Measurements from ENCODE around the gene PATJ. TPM values are rescaled to one million over a fixed set of nuclear protein-coding genes. Genes with fewer than 3 reads are reported as not detected.

PATJ gene
- total and polyA plus RNA-seq, 8 donors = 9.1 to 195 (median 68.0) TPM

DNA sequence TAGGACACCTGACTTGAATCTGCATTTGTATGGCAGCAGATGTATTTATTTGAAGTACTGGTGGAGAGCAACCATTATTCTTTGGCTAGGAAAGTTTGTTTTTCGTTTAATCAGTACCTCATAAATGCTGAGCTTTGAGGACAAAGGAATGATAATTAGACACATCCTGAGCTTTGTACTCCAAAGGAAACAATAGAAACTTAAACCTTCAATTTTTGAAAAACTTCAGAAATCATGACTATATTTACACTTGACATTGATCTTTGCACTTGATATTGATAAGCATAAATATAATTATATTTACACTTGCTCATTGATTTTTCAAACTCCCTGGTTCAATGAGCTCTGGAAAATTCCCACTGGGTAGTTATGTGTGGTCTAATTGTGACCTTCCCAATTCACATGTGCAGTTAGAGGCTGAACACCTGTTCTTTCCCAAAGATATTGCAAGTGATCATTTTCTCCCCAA lies 10.7 kb downstream of the PATJ start:
- no peak overlapping the region for H3K27ac ChIP-seq
- DNase-seq = no peak
- H3K27me3 ChIP-seq = no peaks in the 10 kb centered on the region
- intact Hi-C loops (cut with DNase I; ENCODE audit: low total_unique reads) = no loop called here
- no peak for TF ChIP-seq POLR2A (IDR thresholded peaks at IDR 0.05)
- TF ChIP-seq, protein P1, sequence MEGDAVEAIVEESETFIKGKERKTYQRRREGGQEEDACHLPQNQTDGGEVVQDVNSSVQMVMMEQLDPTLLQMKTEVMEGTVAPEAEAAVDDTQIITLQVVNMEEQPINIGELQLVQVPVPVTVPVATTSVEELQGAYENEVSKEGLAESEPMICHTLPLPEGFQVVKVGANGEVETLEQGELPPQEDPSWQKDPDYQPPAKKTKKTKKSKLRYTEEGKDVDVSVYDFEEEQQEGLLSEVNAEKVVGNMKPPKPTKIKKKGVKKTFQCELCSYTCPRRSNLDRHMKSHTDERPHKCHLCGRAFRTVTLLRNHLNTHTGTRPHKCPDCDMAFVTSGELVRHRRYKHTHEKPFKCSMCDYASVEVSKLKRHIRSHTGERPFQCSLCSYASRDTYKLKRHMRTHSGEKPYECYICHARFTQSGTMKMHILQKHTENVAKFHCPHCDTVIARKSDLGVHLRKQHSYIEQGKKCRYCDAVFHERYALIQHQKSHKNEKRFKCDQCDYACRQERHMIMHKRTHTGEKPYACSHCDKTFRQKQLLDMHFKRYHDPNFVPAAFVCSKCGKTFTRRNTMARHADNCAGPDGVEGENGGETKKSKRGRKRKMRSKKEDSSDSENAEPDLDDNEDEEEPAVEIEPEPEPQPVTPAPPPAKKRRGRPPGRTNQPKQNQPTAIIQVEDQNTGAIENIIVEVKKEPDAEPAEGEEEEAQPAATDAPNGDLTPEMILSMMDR (IDR thresholded peaks at IDR 0.05) = no peak
- 35 to 75% (median 45%) methylated on average over 1 of the region's 1 CpG for WGBS, 5 donors
- H3K36me3 ChIP-seq = peaks cover 0 to 5% (median 0%) of the 10 kb centered on the region in 4 donors
- peaks cover 0 to 2% (median 0%) of the 10 kb centered on the region in 4 donors for H3K4me1 ChIP-seq
- H3K9me3 ChIP-seq = no peaks in the 10 kb centered on the region
- H3K4me3 ChIP-seq = no peak overlapping the region

DNA sequence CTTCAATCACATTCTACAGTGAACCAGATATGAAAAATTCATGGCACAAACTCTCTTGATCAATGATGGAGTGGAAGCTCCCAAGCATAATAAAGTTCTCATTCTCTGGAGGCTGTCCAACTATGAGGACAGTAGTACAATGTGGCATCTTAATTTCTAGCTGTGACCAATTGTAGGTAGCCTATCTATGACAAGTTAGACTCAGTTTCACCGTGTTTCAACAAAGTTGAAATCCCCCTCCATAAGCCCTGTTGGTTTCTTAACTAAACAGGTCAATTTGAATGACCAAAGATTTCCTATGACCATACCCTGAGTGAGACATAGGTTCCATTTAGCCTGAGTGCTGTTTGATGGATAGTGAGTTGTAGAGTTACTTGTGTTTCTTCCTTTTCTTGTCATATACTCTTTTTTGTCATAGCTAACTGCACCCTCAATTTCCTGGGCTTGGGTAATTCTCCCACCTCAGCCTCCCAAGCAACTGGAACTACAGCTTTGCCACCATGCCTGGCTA lies 11.8 kb downstream of the PATJ start:
- H3K27ac ChIP-seq = no peak overlapping the region
- H3K36me3 ChIP-seq = peaks cover 0 to 5% (median 0%) of the 10 kb centered on the region in 4 donors
- DNase-seq = no peak
- no peak overlapping the region for H3K4me3 ChIP-seq
- whole genome bisulfite sequencing, 5 donors = 84 to 100% (median 91%) methylated on average over 1 of the region's 1 CpG
- peaks cover 0 to 13% (median 0%) of the 10 kb centered on the region in 4 donors for H3K4me1 ChIP-seq
- intact Hi-C loops (cut with DNase I; ENCODE audit: low total_unique reads) = no loop called here
- no peaks in the 10 kb centered on the region for H3K9me3 ChIP-seq
- TF ChIP-seq POLR2AphosphoS5 (IDR thresholded peaks at IDR 0.05) (no peak), EP300 (IDR thresholded peaks at IDR 0.05) (no peak), POLR2A (IDR thresholded peaks at IDR 0.05) (no peak)
- TF ChIP-seq, protein P1 (IDR thresholded peaks at IDR 0.05) = no peak
- H3K27me3 ChIP-seq = no peaks in the 10 kb centered on the region

DNA sequence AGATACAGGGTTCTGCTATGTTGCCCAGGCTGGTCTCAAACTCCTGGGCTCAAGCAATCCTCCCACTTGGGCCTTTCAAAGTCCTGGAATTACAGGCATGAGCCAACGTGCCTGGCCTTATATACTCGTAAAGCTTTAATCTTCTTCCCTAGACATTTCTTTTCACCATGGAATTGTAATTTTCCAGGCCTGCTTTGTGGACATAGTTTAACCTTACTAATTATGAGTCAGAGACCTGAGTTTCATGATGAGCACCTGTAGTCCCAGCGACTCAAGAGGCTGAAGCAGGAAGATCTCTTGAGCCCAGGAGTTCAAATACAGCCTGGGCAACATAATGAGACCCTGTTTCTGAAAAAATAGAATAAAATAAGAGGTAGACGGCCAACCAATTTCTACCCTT lies 12.3 kb downstream of the PATJ start:
- DNase-seq = no peak
- Histone ChIP-seq H3K4me1 (peaks cover 0 to 14% (median 0%) of the 10 kb centered on the region in 4 donors), H3K36me3 (peaks cover 0 to 5% (median 0%) of the 10 kb centered on the region in 4 donors), H3K27me3 (no peaks in the 10 kb centered on the region), H3K4me3 (no peak overlapping the region), H3K9me3 (no peaks in the 10 kb centered on the region), H3K27ac (no peak overlapping the region)
- intact Hi-C loops (cut with DNase I; ENCODE audit: low total_unique reads) = no loop called here
- WGBS, 5 donors = 87 to 90% (median 88%) methylated on average over 4 of the region's 4 CpGs
- TF ChIP-seq, protein P1 (IDR thresholded peaks at IDR 0.05) = no peak
- no peak for TF ChIP-seq POLR2A (IDR thresholded peaks at IDR 0.05)
- TF ChIP-seq POLR2AphosphoS5 (IDR thresholded peaks at IDR 0.05) = no peak
- TF ChIP-seq EP300 (IDR thresholded peaks at IDR 0.05) = no peak

DNA sequence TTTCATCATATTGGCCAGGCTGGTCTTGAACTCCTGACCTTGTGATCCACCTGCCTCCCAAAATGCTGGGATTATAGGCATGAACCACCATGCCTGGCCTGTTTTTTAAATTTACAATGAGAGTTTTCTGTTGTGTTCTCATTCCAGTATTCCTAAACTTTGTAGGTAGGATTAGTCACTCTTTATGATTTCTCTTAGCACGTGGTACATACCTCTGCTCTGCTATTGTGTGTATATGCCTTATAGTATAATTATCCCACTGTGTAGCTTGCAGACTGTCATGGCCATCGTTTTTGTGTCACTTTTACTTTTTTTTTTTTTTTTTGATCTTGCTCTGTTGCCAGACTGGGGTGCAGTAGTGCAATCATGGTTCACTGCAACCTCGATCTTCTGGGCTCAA lies 14.5 kb downstream of the PATJ start:
- H3K27ac ChIP-seq = no peak overlapping the region
- intact Hi-C loops (cut with DNase I; ENCODE audit: low total_unique reads) = no loop called here
- H3K9me3 ChIP-seq = no peaks in the 10 kb centered on the region
- no peak for DNase-seq
- H3K36me3 ChIP-seq = peaks cover 0 to 5% (median 0%) of the 10 kb centered on the region in 4 donors
- H3K27me3 ChIP-seq = no peaks in the 10 kb centered on the region
- no peak overlapping the region for H3K4me3 ChIP-seq
- TF ChIP-seq, protein P1 (IDR thresholded peaks at IDR 0.05) = no peak
- TF ChIP-seq POLR2A (IDR thresholded peaks at IDR 0.05) = no peak
- no peak for TF ChIP-seq EP300 (IDR thresholded peaks at IDR 0.05)
- TF ChIP-seq POLR2AphosphoS5 (IDR thresholded peaks at IDR 0.05) = no peak
- 72 to 89% (median 79%) methylated on average over 3 of the region's 3 CpGs for WGBS, 5 donors
- H3K4me1 ChIP-seq = peaks cover 0 to 14% (median 0%) of the 10 kb centered on the region in 4 donors

All from stomach (tissue), 9 donors.